Measurements from ENCODE around the gene TSPAN17.

Gene TSPAN17

GRCh38 chr5:176664886-176665285 lies 17.6 kb downstream of the TSPAN17 start:
- TF ChIP-seq ZNF274 (IDR thresholded peaks at IDR 0.05; ENCODE audit: low read depth, low read length): no peak
- H3K4me3 ChIP-seq (ENCODE audit: low read length): no peak overlapping the region

DNA sequence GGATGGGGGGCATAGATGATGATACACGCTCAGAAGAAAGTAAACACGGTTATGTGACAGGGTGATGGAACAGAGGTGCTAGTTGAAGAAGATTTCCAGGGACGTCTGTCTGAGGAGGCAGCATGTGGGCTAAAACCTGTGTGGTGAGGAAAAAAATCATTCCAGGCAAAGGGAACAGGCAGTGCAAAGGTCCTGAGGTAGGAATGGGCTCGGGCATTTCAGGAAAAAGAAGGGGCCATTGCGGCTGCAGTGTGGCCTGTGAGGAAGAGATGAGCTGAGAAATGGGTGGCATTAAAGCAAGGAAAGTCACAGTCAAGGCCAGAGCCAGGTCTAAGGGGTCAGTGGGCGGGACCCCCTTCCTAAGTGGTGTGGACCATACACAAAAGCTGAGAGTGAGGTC lies 18.2 kb downstream of the TSPAN17 start:
- no peak for TF ChIP-seq ZNF274 (IDR thresholded peaks at IDR 0.05; ENCODE audit: low read depth, low read length)
- no peak overlapping the region for H3K4me3 ChIP-seq (ENCODE audit: low read length)

DNA sequence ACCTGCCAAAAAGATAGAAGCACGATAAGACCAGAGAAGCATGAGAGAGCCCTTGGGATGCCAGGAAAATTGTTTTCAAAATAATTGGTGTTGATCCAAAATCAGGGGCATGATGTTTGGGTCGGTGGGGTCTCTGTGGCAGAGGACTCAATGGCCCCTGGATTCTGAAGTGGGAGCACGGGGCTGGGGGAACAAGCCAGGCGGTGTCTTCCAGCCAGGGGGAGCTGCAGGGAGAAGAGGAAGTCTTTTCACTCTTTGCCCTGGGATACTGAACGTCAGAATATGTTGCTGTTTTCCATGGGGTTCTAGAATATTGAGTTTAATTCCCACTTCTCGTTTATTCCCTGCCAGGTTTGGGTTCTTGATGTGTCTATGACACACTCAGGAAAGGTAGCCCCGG lies 20.4 kb downstream of the TSPAN17 start:
- TF ChIP-seq ZNF274 (IDR thresholded peaks at IDR 0.05; ENCODE audit: low read depth, low read length): no peak
- no peak overlapping the region for H3K4me3 ChIP-seq (ENCODE audit: low read length)

GRCh38 chr5:176670449-176670848 lies 23.2 kb downstream of the TSPAN17 start:
- no peak overlapping the region for H3K4me3 ChIP-seq (ENCODE audit: low read length)

DNA sequence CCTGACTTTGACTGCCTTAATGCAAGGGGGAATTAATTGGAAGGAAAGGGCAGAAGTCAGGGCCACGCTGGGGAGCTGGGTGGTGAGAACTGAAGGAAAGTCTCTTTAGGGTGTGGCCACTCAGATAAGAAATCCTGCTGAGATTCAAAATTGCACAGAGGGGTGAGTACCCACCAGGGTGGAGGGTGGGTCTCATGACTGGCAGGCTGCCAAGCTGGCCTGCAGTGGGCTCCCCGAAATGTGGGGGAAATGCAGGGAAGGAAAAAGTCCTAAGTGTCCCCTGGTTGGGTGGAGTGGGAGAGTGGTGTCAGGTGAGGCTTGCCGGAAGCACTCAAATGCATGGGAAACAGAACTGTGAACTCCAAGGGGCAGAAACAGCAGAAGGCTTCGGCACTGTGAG lies 24.1 kb downstream of the TSPAN17 start:
- no peak overlapping the region for H3K4me3 ChIP-seq (ENCODE audit: low read length)
- TF ChIP-seq ZNF274 (IDR thresholded peaks at IDR 0.05; ENCODE audit: low read depth, low read length): no peak

More at GRCh38 chr5:176670449-176670848, 23.2 kb downstream of the TSPAN17 start:
- TF ChIP-seq ZNF274 (IDR thresholded peaks at IDR 0.05; ENCODE audit: low read depth, low read length): no peak

GRCh38 chr5:176671890-176672747 lies 24.8 kb downstream of the TSPAN17 start:
- no peak overlapping the region for H3K4me3 ChIP-seq (ENCODE audit: low read length)
- no peak for TF ChIP-seq ZNF274 (IDR thresholded peaks at IDR 0.05; ENCODE audit: low read depth, low read length)

- H3K4me3 ChIP-seq (ENCODE audit: low read length): no peak overlapping the region
- TF ChIP-seq ZNF274 (IDR thresholded peaks at IDR 0.05; ENCODE audit: low read depth, low read length): no peak
Measured at GRCh38 chr5:176673651-176674583, 26.6 kb downstream of the TSPAN17 start.

DNA sequence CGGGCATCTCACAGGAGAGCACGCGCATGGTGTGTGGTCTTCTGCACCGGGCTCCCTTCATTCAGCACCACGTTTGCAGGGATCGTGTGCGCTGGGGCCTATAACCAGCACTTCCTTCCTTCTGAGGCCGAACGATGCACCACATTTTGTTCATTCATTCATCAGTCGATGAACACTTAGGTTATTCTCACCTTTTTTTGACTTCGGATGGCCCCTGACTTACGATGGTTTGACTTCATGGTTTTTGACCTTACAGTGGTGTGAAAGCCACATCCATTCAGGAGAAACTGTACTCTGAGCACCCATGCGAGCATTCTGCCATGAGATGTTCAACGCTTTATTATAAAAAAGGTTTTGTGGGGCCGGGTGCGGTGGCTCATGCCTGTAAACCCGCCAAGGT lies 27.5 kb downstream of the TSPAN17 start:
- TF ChIP-seq ZNF274 (IDR thresholded peaks at IDR 0.05; ENCODE audit: low read depth, low read length): no peak
- H3K4me3 ChIP-seq (ENCODE audit: low read length): no peak overlapping the region

- TF ChIP-seq ZNF274 (IDR thresholded peaks at IDR 0.05; ENCODE audit: low read depth, low read length): no peak
- H3K4me3 ChIP-seq (ENCODE audit: low read length): no peak overlapping the region
Measured at GRCh38 chr5:176675676-176676360, 28.5 kb downstream of the TSPAN17 start.

DNA sequence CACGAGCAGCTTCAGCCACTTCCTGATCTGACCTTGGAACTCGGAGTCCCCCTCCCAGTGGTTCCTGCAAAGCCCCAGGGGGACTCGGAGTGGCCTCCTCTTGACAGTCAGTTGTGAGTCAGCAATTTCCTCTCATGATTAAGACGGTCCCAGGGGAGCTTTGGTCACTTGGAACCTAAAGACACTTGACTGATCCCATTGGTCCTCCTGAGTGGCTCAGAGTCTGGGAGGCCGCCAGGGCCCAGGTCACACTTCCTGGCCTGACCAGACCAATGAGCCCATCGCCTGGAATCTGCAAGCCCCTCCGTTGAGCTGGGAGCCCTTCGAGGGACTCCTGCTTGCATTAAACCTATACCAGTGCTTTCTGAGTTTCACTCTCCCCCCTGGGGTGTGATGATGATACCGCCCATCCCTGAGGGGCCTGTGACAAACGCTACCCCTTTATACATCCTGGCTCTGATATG lies 29.1 kb downstream of the TSPAN17 start:
- no peak overlapping the region for H3K4me3 ChIP-seq (ENCODE audit: low read length)
- no peak for TF ChIP-seq ZNF274 (IDR thresholded peaks at IDR 0.05; ENCODE audit: low read depth, low read length)

GRCh38 chr5:176677209-176677939 lies 30.1 kb downstream of the TSPAN17 start:
- no peak overlapping the region for H3K4me3 ChIP-seq (ENCODE audit: low read length)
- no peak for TF ChIP-seq ZNF274 (IDR thresholded peaks at IDR 0.05; ENCODE audit: low read depth, low read length)

DNA sequence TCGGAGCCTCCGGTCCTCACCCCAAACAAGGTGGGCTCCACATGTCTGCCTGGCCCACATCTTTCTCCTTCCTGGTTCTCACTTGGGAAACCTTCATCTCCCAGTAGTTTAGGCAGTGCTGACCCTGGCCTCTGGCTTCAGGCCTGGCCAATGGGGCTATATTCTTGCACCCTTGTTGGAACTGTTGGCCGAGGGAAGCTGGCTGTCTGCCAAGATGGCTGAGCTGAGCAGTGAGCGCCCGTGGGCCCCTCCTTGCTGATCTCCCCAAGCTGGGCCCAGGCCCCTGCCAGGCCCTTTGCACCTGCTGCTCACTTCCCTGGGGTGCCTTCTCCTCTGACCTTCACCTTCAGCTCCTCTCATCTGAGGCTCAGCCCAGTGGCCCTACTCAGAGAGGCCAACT lies 31.3 kb downstream of the TSPAN17 start:
- no peak for TF ChIP-seq ZNF274 (IDR thresholded peaks at IDR 0.05; ENCODE audit: low read depth, low read length)
- no peak overlapping the region for H3K4me3 ChIP-seq (ENCODE audit: low read length)

Measured in GM08714 (cell line).